ENCODE measurements around the gene NAPSA. TPM values are rescaled to one million over a fixed set of nuclear protein-coding genes. Genes with fewer than 3 reads are reported as not detected.

The NAPSA gene
- total RNA-seq, result 0.65 and 0.76 TPM in 2 replicates

GRCh38 chr19:50365434-50366306, at the start of gene NAPSA:
Gene NAPSA (minus strand): TSS chr19:50365639. CDS start chr19:50365621, 18 bp downstream.

GRCh38 chr19:50383852-50384684, 18.6 kb upstream of the NAPSA start, which contains the start of gene POLD1:
Gene POLD1 (plus strand): TSS chr19:50384347. CDS start chr19:50398852, 14,505 bp downstream.

GRCh38 chr19:50376166-50377050, 11.0 kb upstream of the NAPSA start, which contains the start of gene NR1H2:
Gene NR1H2 (plus strand): TSS chr19:50376457. CDS start chr19:50377606, 1,149 bp downstream.

GRCh38 chr19:50329146-50329925, 36.1 kb downstream of the NAPSA start, which contains the start of gene KCNC3:
Gene KCNC3 (minus strand): TSS chr19:50329377. CDS start chr19:50329082, 295 bp downstream.

Other genes starting within 250 kb of the NAPSA start
- not detected in 2 replicates for gene IZUMO2, start 202.4 kb downstream of the NAPSA start, total RNA-seq
- gene MYH14, start 162.0 kb downstream of the NAPSA start, total RNA-seq, result 0.81 and 0.89 TPM in 2 replicates
- 0.16 and 2.3 TPM in 2 replicates for gene KCNC3, start 36.3 kb downstream of the NAPSA start, total RNA-seq
- 68.1 and 81.8 TPM in 2 replicates for gene NR1H2, start 10.8 kb upstream of the NAPSA start, total RNA-seq
- gene POLD1, start 18.7 kb upstream of the NAPSA start, total RNA-seq, result 31.4 and 100 TPM in 2 replicates
- not detected in 2 replicates for gene SPIB, start 53.3 kb upstream of the NAPSA start, total RNA-seq
- 2.2 TPM in 1 of 2 replicates, not detected in the other for gene MYBPC2, start 67.3 kb upstream of the NAPSA start, total RNA-seq
- gene EMC10, start 110.9 kb upstream of the NAPSA start, total RNA-seq, result 154 and 267 TPM in 2 replicates
- gene GARIN5A, start 111.2 kb upstream of the NAPSA start, total RNA-seq, result 0.98 and 7.4 TPM in 2 replicates
- gene JOSD2, start 145.6 kb upstream of the NAPSA start, total RNA-seq, result 33.9 and 43.4 TPM in 2 replicates
- gene ASPDH, start 148.3 kb upstream of the NAPSA start, total RNA-seq, result not detected in 2 replicates
- 0.25 and 0.33 TPM in 2 replicates for gene LRRC4B, start 202.8 kb upstream of the NAPSA start, total RNA-seq